AG04450 (cell line): ENCODE measurements around the gene HFM1. TPM values are rescaled to one million over a fixed set of nuclear protein-coding genes. Genes with fewer than 3 reads are reported as not detected.

Source experiments
- CTCF ChIA-PET: fragments of 300-600, 350-600 bp; formaldehyde crosslinking; extraction: SDS; loops from one replicate; lab custom pipeline; 2022; ENCODE audit warnings: antibody characterized with exemption, inconsistent platforms; lab: Charles Lee
- POLR2A ChIA-PET: fragments of 350-600 bp; formaldehyde crosslinking; extraction: SDS; loops from one replicate; lab custom pipeline; 2021; ENCODE audit warnings: antibody characterized with exemption, inconsistent platforms; lab: Yijun Ruan, JAX
- DNase-seq: peaks from one replicate; pipeline ENCODE4 v3.0.0-alpha.2; 2011; ENCODE audit warnings: low read depth, low spot score
- H3K27ac ChIP-seq: one replicate; pipeline ENCODE4 v1.5.1; 2012; ENCODE audit warnings: low read depth, low read length, control low read depth
- H3K27me3 ChIP-seq: one replicate; pipeline ENCODE4 v1.6.0; 2012; ENCODE audit warnings: low read length; ENCODE audit not compliant: control insufficient read depth, insufficient read depth
- H3K4me3 ChIP-seq: 2 replicates; pipeline ENCODE4 v1.5.1; 2011; ENCODE audit warnings: mild to moderate bottlenecking, low read depth, low read length, control low read depth
- H3K9me3 ChIP-seq: 2 replicates; pipeline ENCODE4 v1.5.1; 2012; ENCODE audit warnings: low read length; ENCODE audit not compliant: control insufficient read depth, insufficient read depth
- CTCF ChIP-seq: IDR thresholded peaks from 2 replicates; pipeline ENCODE4 v1.5.1; 2011; ENCODE audit warnings: low read depth, low read length, control low read depth, inconsistent platforms
- polyA plus RNA-seq: library from polyadenylated mRNA; depleted of rRNA; stranded (reverse); fragments of >200 nt; gene quantifications from 2 replicates; pipeline ENCODE4 v1.2.3, GENCODE V29; 2011

HFM1 gene
- polyA plus RNA-seq, 1 experiment: 0.04 TPM

- DNase-seq: no peak
- no peak overlapping the region for H3K27ac ChIP-seq
- no peaks in the 10 kb centered on the region for H3K27me3 ChIP-seq
- H3K9me3 ChIP-seq: no peaks in the 10 kb centered on the region
- ChIA-PET CTCF (no interaction called here), POLR2A (no interaction called here)
- TF ChIP-seq CTCF: no peak
- H3K4me3 ChIP-seq: no peak overlapping the region
These were observed 7.7 kb upstream of the HFM1 start for GRCh38 chr1:91412371-91412770.

GRCh38 chr1:91406773-91407389, 2.2 kb upstream of the HFM1 start:
- TF ChIP-seq CTCF: no peak
- ChIA-PET POLR2A (interaction anchor here (0.6 kb wide), 1 partner anchor 90 kb away, joined by 5 read pairs; no protein-coding TSS in a partner anchor), CTCF (interaction anchor here (0.8 kb wide), 1 partner anchor 124 kb away, joined by 3 read pairs; no protein-coding TSS in a partner anchor)
- no peak overlapping the region for H3K27ac ChIP-seq
- H3K4me3 ChIP-seq: no peak overlapping the region
- peaks cover 4% of the 10 kb centered on the region for H3K27me3 ChIP-seq
- no peaks in the 10 kb centered on the region; the same call in 1 of the 2 replicates for H3K9me3 ChIP-seq
- DNase-seq: no peak

GRCh38 chr1:91402023-91402422, 2.6 kb downstream of the HFM1 start:
- POLR2A ChIA-PET: no interaction called here
- DNase-seq: no peak
- CTCF ChIA-PET: interaction anchor here (1.0 kb wide), 1 partner anchor 119 kb away, joined by 4 read pairs; no protein-coding TSS in a partner anchor
- peak; percentile 49 for TF ChIP-seq CTCF
- H3K4me3 ChIP-seq: no peak overlapping the region
- H3K27me3 ChIP-seq: peaks cover 4% of the 10 kb centered on the region
- no peak overlapping the region for H3K27ac ChIP-seq
- H3K9me3 ChIP-seq: no peaks in the 10 kb centered on the region; the same call in 1 of the 2 replicates

- Histone ChIP-seq H3K27ac (no peak overlapping the region), H3K27me3 (peaks cover 4% of the 10 kb centered on the region), H3K4me3 (no peak overlapping the region), H3K9me3 (no peaks in the 10 kb centered on the region; the same call in 1 of the 2 replicates)
- no peak for TF ChIP-seq CTCF
- POLR2A ChIA-PET: no interaction called here
- no peak for DNase-seq
- CTCF ChIA-PET: interaction anchor here (0.5 to 1.1 kb wide), 3 partner anchors 117 to 643 kb away, joined by 3 to 5 read pairs (median 3); no protein-coding TSS in a partner anchor
These were observed 4.4 kb downstream of the HFM1 start for GRCh38 chr1:91400133-91400725.

GRCh38 chr1:91398291-91398690, 6.3 kb downstream of the HFM1 start:
- no peak for TF ChIP-seq CTCF
- H3K9me3 ChIP-seq: no peaks in the 10 kb centered on the region
- H3K4me3 ChIP-seq: no peak overlapping the region
- ChIA-PET CTCF (no interaction called here), POLR2A (no interaction called here)
- DNase-seq: no peak
- no peak overlapping the region for H3K27ac ChIP-seq
- no peaks in the 10 kb centered on the region for H3K27me3 ChIP-seq
